NCI-H2171 (cell line): ENCODE results near the gene UTP3.
A peak's percentile ranks its signal among the peaks of the same experiment; 100 is the strongest.
"Not testable (repeated sequence)": the region's sequence is repeated elsewhere in the genome, so short reads cannot be mapped to it uniquely, and the experiment has no call there.

Experiments used
- DNase-seq: peaks from one replicate; lab custom pipeline; 2025; lab: John Stamatoyannopoulos, UW

UTP3 gene, protein sequence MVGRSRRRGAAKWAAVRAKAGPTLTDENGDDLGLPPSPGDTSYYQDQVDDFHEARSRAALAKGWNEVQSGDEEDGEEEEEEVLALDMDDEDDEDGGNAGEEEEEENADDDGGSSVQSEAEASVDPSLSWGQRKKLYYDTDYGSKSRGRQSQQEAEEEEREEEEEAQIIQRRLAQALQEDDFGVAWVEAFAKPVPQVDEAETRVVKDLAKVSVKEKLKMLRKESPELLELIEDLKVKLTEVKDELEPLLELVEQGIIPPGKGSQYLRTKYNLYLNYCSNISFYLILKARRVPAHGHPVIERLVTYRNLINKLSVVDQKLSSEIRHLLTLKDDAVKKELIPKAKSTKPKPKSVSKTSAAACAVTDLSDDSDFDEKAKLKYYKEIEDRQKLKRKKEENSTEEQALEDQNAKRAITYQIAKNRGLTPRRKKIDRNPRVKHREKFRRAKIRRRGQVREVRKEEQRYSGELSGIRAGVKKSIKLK

DNA sequence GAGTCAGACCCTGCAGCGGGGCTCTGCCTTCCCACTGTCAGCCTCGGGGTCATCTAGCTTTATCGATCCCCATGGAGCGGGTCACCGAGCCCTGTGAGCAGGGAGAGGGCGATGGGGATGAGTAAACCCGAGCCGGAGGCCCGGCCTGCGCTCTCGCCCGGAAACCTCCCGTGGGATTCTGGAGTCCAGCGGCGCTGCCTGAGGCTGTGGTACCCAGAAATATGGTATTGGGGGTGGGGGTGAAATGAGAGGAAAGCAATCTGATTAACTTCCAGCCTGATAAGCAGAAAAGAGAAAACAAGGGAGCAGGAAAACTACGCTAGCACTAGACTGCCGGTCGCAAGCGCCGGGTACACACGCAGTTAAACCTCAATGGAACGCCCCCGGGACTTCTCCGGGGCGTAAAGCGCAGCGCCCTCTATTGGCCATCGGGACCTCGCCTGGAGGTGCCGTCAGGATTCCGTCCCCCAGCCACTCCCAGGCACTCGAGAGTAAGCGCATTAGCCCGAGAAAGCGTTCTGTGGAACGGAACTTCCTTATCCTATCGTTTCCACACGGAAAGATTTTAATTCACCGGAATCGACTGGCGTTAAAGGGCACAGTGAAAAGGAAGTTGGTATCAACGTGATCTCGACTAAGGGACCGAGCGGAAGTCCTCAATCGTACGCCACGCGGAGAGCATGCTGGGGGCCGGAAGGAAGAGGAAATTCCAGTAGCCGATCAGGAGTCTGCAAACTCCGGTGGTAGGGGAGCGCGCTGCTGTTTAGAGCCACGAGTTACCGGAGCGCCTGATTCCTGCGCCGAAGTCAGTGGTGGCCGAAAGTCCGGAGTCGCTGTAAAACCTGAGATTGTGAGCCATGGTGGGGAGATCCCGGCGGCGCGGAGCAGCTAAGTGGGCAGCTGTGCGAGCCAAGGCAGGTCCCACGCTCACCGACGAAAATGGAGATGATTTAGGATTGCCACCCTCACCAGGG lies at the start of gene UTP3:
TSS of gene UTP3 (plus strand) at position 712 of the 974 bp plus-strand sequence. CDS start at position 858, 146 bp downstream.
- DNase-seq = peak; percentile 86

DNA sequence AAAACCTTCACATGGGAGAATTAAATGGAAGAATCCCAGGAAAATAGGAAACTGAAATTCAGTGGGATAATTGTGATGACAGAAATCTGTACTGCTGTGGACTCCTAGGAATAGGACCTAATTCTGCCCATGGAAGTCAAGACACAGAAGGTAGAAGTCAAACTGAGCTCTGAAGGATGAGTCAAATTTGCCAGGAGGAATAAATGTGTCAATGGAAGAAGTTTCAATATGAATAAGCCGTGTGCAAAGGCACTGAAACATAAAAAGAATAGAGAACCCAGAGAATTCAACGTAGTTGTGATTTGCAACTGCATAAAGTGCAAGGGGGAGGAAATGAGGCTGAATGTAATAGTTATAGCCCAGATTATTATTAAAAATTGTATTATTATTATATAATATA lies 48.1 kb upstream of the UTP3 start:
- no peak for DNase-seq

DNA sequence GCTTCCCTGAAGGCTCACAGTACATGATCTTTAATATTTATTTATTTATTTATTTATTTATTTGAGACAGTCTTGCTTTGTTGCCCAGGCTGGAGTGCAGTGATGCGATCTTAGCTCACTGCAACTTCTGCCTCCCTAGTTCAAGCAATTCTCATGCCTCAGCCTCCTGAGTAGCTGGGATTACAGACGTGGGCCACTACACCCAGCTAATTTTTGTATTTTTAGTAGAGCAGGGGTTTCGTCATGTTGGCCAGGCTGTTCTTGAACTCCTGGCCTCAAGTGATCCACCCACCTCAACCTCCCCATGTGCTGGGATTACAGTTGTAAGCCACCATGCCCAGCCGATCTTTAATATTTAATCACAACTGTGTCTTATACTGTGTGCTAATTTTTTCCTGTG lies 37.6 kb upstream of the UTP3 start:
- DNase-seq = not testable (repeated sequence)

DNA sequence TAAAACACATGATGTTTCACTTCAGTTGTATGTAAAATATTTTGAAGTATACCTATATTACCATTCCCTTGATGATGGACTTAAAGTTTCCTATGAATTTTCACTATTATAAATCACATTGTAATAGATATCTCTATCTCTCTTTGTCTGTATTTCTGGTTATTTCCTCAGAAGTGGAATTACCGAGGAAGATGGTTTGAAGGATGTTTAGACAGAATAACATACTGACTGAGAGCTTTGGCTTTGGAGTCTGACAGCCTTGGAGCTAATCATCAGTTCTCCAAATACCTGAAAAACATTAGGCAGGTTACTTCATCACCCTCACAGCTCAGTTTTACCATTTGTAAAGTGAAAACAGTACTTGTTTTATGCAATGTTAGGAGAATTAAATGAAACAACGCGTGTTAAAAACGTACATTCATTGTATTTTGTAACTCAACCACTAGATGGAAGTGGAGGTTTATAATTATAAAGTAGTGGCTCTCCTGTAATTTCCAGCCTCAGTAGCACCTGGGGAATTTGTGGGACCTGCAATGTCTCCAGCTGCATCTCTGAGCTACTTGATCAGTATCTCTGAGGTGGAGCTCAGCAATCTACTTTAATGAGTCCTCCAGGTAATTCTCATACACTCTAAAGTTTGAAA lies 36.3 kb upstream of the UTP3 start:
- DNase-seq = peak; percentile 2

DNA sequence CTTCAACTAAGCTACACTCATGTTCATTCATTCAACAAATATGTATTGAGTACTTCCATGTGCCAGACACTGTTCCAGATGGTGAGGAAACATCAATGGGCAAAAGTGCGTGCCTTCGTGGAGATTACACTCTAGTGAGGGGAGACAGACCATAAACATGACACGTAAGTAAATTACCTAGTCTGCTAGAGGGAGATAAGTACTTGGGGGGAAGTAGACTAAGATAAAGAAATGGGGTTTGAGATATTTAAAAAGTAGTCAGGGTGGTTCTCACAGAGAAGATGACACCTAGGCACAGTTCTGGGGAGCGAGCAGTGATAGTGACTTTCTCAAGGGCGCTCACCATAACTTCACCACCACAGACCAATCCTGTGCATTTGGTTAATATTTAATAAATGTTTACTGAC lies 33.7 kb upstream of the UTP3 start:
- DNase-seq = no peak

DNA sequence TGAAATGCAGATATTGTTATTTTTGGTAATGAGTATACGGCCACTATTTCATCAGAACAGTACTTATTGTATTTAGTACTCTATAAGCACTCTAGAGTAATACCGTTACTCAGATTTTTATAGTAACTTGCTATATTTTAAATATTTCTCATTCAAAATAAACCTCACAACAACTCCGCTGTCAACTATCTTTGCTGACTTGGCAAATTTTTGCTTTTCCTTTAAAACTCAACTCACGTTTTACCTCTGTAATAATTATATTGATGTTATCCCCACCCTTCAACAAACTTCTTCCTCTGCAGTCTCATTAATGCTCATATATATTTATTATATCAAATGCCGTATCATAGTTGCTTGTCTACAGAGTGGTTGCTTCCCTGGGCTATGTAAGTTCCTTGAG lies 31.0 kb upstream of the UTP3 start:
- DNase-seq = no peak

DNA sequence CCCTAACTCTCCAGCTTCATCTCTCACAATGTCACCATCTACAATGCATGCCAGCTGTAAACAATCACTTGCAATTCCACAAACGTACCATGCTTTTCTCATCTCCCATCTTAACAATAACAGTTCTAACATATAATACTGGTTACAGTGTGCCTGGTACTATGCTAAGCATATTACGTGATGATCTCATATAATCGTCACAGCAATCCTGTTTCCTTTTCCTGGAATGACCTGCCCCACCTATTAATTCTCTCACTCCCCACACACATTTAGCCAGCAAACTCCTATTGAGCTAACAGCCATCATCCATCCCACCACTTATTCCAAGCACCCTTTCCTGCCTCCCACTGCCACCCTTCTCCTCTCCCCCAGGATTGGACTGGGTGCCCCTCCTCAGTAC lies 29.9 kb upstream of the UTP3 start:
- DNase-seq = no peak

DNA sequence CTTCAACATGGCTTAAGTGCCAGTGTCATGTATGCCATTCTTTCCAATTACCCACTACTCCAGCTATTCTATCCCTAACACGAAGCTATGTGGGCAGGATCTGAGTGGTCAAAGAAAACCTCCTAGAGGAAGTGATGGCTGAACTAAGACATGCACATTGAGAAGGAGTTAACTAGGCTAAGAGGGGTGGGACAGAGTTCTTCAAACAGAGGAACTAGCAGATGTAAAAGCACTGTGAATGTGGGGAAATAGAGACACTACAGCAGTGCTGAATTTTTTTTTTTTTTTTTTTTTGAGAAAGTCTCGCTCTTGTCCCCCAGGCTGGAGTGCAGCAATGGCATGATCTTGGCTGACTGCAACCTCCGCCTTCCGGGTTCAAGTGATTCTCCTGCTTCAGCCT lies 28.2 kb upstream of the UTP3 start:
- DNase-seq = no peak

DNA sequence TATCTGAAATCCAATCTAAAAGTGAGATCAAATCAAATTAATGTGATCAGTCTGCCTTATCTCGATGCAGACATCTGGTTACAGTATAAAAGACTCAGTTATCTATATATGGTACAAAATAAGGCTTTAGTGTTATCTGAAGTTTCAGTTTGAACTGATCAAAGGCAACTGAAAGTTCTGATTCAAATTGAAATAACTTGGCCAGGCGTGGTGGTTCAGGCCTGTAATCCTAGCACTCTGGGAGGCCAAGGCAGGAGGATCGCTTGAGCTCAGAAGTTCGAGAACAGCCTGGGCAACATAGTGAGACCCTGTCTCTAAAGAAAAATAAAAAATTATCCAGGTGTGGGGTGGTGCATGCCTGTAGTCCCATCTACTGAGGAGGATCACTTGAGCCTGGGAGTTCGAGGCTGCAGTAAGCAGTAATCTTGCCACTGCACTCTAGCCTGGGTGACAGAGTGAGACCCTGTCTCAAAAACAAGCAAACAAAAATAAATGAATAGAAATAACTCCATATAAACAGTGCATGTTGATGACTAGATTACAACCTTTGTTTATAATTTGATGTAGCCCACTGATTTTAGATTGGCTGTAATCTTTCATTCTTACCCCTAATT lies 26.9 kb upstream of the UTP3 start:
- not testable (repeated sequence) for DNase-seq

DNA sequence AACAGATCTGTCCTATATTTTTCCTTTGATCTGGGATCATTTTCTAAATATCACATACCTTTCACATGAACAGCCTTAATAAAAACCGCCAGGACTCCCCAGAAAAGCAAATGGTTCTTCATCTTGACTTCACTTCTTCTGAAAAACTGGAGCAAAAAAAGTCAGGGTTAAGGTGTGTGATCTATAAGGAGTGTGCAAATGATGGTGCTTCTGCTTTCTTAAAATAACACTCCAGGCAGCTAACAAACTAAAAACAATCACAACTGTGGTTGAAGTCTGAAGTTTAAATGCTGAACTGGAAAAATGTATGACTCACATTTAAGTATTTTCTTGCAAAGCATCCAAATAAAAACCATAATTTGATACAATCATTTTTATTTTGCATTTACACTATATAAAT lies 22.0 kb upstream of the UTP3 start, which contains the start of gene JCHAIN:
TSS of gene JCHAIN (minus strand) at position 140 of the 400 bp plus-strand sequence. CDS start at position 122, 18 bp downstream.
- no peak for DNase-seq

DNA sequence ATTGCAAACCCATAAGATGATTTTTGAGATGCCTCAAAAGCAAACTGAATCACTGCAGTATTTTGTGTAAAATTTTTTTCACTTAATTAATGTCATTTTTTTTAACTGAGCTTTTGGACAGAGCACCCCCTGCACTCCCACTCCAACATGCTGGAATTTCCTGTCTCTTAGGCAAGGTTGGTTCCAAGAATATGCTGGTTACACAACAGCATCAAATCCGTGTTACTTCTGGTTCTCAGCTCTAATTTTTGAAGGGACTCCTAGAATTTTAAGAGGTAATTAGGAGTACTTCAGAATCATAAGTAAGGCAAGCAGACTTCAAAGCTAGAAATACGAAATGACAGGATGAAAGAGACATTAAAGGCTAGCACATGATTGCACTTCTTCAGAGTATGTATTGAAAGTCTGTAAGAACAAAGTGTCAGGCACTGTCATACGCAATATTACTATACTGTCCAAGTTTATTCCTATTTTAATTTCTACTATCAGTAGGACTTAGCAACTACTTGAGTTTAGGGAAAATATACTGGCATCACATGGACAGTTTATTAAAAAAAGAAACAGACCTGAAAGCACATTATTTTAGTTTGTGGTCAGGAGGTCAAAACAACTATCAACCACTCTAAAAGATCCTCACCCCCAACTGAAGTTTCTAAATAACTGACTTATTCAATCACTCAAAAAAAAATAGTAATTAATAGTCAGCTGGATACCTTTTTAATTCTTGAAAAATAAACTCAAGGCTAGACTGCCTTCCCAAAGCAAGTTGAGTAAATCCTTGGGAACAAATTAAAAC lies 20.4 kb upstream of the UTP3 start:
- DNase-seq = no peak

DNA sequence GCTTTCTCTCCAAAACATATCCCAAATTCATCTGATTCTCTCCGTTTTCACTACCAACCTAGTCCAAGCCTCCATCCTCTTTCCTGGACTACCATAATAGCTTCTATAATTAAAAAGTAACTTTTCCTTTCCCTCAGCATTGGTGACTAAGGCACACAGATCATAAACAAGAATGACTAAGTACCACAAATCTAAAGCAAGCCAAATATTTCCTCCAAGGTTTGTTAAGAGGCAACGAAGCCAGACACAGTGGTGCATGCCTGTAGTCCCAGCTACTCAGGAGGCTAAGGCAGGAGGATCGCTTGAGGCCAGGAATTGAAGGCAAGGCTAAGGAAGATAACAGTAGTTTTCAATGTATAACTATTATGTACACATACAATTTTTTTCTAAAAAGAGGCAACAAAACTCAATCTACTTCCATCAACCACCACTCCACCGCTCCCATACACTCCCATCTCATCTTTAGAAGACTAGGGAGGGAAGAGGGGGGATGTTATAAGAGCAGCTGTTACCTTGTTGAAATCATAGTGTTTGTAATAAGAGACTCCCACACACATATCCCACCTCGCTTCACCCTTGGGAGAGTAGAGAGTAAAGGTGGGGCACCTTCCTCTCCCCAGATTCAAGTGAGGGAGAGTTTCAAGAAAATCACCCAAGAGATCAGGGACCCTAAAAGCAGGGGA lies 17.9 kb upstream of the UTP3 start:
- DNase-seq = no peak

DNA sequence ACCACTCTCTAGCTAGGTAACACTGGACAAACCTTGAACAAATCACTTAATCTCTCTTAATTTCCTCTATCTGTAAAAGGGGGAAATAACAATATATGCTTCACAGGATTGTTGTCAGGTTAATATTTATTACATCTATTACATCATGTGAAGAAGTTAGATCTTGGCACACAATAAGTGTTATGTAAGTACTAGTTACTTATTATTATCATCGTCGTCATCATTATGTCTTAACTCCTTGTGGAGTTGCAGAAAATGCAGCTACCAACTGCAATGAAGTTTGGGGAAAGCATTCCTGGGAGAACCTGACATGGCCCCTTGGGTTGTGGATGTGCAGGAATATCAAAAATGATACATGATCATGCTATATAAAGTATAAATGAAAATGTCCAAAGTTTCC lies 17.2 kb upstream of the UTP3 start:
- DNase-seq = no peak

DNA sequence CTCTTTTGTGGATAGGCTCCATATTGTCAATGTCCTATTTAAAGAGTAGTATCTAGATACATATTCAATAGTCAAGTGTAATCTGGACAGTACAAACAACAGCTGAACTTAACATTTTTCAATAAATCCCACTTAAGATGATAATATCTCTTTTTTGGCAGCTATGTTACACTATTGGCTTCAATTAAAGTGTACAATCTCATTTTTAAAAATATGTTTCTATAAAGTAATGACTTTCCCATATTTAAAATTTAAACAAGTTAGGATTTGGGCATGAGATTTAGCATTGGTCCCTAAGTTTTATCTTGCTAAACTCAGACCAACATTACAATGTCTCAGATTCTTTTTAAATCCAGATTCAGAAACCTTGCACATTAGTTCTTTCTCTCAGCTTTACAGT lies 14.1 kb upstream of the UTP3 start:
- DNase-seq = no peak

DNA sequence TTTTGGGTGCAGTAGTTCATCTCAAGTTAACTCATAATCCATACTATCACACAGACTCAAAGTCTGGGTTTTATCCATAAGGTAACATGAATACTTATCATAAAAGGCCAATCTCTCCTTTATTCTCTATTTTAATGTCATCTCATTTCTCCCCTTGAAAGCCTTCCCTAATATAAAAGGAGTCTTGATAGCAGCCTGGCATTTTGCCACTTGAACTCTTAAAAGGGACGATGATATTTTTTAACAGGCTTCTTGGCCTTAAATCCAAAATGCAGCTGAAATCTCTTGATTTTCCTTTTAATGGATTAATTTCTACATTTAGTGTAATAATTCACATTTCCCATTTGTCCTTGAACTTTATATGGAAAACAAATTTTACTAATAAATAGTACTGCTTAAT lies 13.6 kb upstream of the UTP3 start:
- DNase-seq = no peak

DNA sequence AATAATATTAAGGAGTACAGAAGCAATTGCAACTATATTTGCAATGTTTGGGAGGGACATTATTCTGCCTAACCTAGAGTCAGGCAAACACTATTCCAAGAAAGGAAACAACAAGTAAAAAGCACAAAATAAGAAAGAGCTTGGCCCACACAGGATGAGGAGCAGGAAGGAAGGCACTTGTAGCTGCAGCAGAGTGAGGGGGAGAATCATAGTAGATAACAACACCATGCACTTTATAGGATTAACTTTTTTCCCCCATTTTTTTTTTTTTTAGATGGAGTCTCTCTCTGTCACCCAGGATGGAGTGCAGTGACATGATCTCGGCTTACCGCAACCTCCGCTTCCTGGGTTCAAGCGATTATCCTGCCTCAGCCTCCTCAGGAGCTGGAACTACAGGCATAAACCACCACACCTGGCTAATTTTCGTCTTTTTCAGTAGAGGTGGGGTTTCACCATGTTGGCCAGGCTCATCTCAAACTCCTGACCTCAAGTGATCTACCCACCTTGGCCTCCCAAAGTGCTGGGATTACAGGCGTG lies 11.7 kb upstream of the UTP3 start:
- no peak for DNase-seq

DNA sequence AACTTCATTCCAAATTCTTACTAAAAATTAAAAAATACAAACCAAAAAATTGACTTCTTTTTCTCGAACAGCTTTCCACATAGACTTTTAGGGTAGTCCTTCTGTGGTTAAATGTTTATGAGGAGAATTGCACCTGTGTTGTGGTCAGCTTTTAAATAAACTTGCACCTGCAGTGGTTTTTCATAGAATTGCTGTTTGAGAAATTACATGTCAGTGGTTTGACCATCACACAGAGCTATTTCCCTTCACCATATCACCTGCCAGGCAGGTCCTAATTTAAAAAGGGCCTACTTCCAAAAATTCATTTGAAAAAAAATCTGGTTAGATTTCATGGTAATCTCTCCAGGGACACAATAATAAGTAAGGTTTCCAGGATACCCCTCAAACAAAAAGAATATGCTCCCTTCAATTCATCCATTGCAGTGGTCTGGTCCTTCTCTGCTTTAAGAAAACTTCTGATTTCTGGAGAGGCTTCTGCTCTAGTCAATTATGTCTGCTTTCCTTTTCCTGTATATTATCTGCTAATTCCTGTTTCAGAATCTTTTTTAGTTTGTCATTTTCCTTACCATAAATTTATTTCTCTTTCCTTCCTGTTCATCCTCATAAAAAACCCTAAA lies 9.8 kb upstream of the UTP3 start:
- no peak for DNase-seq

DNA sequence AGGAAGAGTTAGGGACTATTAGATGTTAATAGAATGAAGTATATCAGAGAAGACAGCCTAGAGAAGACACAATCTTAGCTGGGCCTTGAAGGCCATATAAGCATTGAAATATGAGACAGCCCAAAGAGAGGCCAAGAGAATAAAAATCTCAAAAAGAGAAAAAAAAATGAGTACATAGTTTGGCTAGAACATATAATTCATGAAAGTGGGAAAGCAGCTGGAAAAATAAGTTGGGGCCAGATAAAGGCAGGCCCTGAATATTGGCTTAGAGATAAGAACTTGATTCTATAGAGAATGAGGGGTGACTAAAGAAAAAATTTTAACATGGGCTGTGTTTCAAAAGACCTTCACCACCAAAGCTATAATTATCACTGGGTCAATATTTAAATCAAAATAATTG lies 7.4 kb upstream of the UTP3 start:
- DNase-seq = no peak

DNA sequence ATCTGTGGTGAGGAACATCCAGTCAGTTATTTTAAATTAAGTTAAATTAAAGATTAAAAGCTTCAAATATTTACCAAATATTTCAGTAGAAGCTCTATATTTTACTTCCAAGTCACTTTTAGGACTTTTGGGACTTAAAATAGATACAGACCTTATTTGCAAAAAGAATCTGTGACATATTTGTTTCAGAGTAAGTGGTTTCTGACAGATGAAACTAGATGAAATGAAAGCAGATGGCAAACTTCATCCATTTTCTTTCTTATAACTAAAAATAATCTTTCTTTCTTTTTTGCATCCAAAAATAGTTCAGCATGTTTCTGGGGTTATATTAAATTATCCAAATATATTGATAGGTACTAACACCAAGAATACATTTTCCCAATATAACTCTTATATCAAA lies 6.6 kb upstream of the UTP3 start:
- DNase-seq = no peak

DNA sequence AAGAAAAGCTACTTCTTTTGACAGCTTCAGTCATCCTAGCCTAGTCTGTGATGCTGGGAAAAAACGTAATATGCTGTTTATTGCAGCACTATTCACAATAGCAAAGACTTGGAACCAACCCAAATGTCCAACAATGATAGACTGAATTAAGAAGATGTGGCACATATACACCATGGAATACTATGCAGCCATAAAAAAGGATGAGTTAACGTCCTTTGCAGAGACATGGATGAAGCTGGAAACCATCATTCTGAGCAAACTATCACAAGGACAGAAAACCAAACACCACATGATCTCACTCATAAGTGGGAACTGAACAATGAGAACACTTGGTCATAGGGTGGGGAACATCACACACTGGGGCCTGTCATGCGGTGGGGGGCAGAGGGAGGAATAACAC lies 6.2 kb upstream of the UTP3 start:
- not testable (repeated sequence) for DNase-seq
